Kidney tubule cell (primary cell): ENCODE results near the gene HFM1.

Experiments
- DNase-seq: peaks from one replicate; pipeline ENCODE4 v3.0.0-alpha.2; 2018; ENCODE audit warnings: low spot score

The HFM1 gene

GRCh38 chr1:91245435-91245834 is 159.2 kb downstream of the HFM1 start:
- no peak for DNase-seq

GRCh38 chr1:91244737-91245136 is 159.9 kb downstream of the HFM1 start:
- no peak for DNase-seq

GRCh38 chr1:91243171-91243570 is 161.5 kb downstream of the HFM1 start:
- no peak for DNase-seq

GRCh38 chr1:91234181-91234580 is 170.5 kb downstream of the HFM1 start:
- no peak for DNase-seq

- DNase-seq = no peak
Observed at GRCh38 chr1:91226741-91227140, 177.9 kb downstream of the HFM1 start.

- no peak for DNase-seq
Observed at GRCh38 chr1:91224878-91225277, 179.8 kb downstream of the HFM1 start.

GRCh38 chr1:91221017-91221416 is 183.6 kb downstream of the HFM1 start:
- DNase-seq = no peak

- DNase-seq = no peak
Observed at GRCh38 chr1:91217911-91218310, 186.7 kb downstream of the HFM1 start.
